ENCODE measurements around the gene CKAP2L.

DNA sequence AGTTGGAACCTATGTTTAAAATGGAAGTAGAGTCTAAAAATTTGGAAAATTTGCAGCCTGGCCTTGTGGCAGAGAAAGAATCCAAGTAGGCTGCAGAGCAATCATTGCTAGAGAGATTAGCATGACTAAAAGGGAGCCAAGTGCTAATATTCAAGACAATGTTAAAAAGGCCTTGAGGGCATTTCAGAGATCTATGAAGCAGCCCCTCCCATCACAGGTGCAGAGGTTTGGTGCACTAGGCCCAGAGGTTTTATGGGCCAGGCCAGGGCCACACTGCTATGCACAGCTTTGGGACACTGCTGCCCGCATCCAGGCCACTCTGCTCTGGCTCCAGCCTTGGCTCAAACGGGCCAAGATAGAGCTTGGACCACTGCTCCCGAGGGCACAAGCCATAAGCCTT lies 26.6 kb upstream of the CKAP2L start:
- no peak for TF ChIP-seq POU2F2 (IDR thresholded peaks at IDR 0.05; ENCODE audit: low read depth, low read length)
- no peak for TF ChIP-seq POLR2A (IDR thresholded peaks at IDR 0.05; ENCODE audit: low read depth, low read length)
